Lung (tissue), 12 donors: ENCODE data around the gene GPC5. TPM values are rescaled to one million over a fixed set of nuclear protein-coding genes. Genes with fewer than 3 reads are reported as not detected.

Experiments used
- ATAC-seq: fragments of 200-7000 bp; cut with Tn5 transposase; one replicate; pipeline ENCODE4 v1.9.1; 2020; ENCODE audit warnings: moderate number of reproducible peaks; ENCODE audit not compliant: insufficient read depth, low FRiP score
- DNase-seq, 3 donors: peaks; one replicate each; pipeline ENCODE4 v3.0.0-alpha.2; 2013 to 2017
- H3K27ac ChIP-seq, 2 donors: one replicate each; pipeline ENCODE4 v1.5.1; 2013; ENCODE audit warnings: mild to moderate bottlenecking in 2 of 2, moderate library complexity in 2 of 2, control low read depth in 1 of 2, inconsistent platforms in 1 of 2, low read depth in 1 of 2, low read length in 1 of 2
- H3K27me3 ChIP-seq, 3 donors: one replicate each; pipeline ENCODE4 v1.5.1; 2013; ENCODE audit warnings: low read length in 2 of 3; ENCODE audit not compliant: control insufficient read depth in 3 of 3, insufficient read depth in 3 of 3
- H3K36me3 ChIP-seq, 4 donors: one replicate each; pipeline ENCODE4 v1.5.1; 2013; ENCODE audit warnings: low read length in 4 of 4, mild to moderate bottlenecking in 1 of 4, moderate library complexity in 1 of 4; ENCODE audit not compliant: control insufficient read depth in 4 of 4, insufficient read depth in 4 of 4
- H3K4me1 ChIP-seq, 5 donors: one replicate each; pipeline ENCODE4 v1.5.1; 2013; ENCODE audit warnings: low read length in 5 of 5, mild to moderate bottlenecking in 2 of 5, moderate library complexity in 1 of 5; ENCODE audit not compliant: control insufficient read depth in 5 of 5, insufficient read depth in 5 of 5
- H3K4me3 ChIP-seq: one replicate; pipeline ENCODE4 v1.5.1; 2013; ENCODE audit warnings: mild to moderate bottlenecking, control low read depth, moderate library complexity
- H3K9ac ChIP-seq, 2 donors: one replicate each; pipeline ENCODE4 v1.5.1; 2013; ENCODE audit warnings: low read length in 2 of 2, control low read depth in 1 of 2; ENCODE audit not compliant: insufficient read depth in 1 of 2
- H3K9me3 ChIP-seq, 4 donors: one replicate each; pipeline ENCODE4 v1.5.1; 2013; ENCODE audit warnings: low read length in 3 of 4, mild to moderate bottlenecking in 1 of 4, moderate library complexity in 1 of 4; ENCODE audit not compliant: control insufficient read depth in 4 of 4, insufficient read depth in 3 of 4
- CTCF ChIP-seq: IDR thresholded peaks from 2 replicates; pipeline ENCODE4 v1.5.1; 2012; ENCODE audit warnings: mild to moderate bottlenecking; ENCODE audit errors: control extremely low read depth, extremely low read depth
- WGBS, 2 donors: extraction: QIAGEN DNeasy Blood & Tissue Kit; methylation state at CpG; one replicate each; pipeline ENCODE4 v1.1.7; 2013; 5-methylcytosine and 5-hydroxymethylcytosine counted together
- polyA plus RNA-seq, 2 donors: library from polyadenylated mRNA; stranded (reverse); fragments of 200-250 nt; gene quantifications; one replicate each; pipeline ENCODE4 v1.2.1, GENCODE V29; 2013
- total RNA-seq, 2 donors: library from RNA; depleted of rRNA in 1 of 2; stranded (reverse); fragments of >200 nt in 1 of 2; gene quantifications; one replicate each; pipeline ENCODE4 v1.2.1, GENCODE V29; 2014 to 2021
- donor health status: control.
- donor health status: control.
- donor health status: Bipolar disorder and iron deficiency.
- donor health status: healthy.
- donor health status: DM: yes; HTN: yes; CAD: no.

The GPC5 gene
- total and polyA plus RNA-seq, 4 donors, result 0.55 to 37.3 (median 4.4) TPM

GRCh38 chr13:91632086-91632485 is 233.7 kb downstream of the GPC5 start:
- Histone ChIP-seq H3K9ac (no peak overlapping the region), H3K4me1 (no peaks in the 10 kb centered on the region), H3K27ac (no peak overlapping the region), H3K36me3 (no peaks in the 10 kb centered on the region), H3K9me3 (no peaks in the 10 kb centered on the region), H3K27me3 (no peaks in the 10 kb centered on the region), H3K4me3 (no peak overlapping the region)
- no peak for TF ChIP-seq CTCF
- DNase-seq (no peak), ATAC-seq (no peak)
- WGBS, 2 donors, result 83 to 89% methylated on average over 3 of the region's 3 CpGs

GRCh38 chr13:91639330-91639729 is 240.9 kb downstream of the GPC5 start:
- Histone ChIP-seq H3K4me3 (no peak overlapping the region), H3K4me1 (no peaks in the 10 kb centered on the region), H3K9me3 (no peaks in the 10 kb centered on the region), H3K9ac (no peak overlapping the region), H3K27me3 (no peaks in the 10 kb centered on the region), H3K27ac (no peak overlapping the region), H3K36me3 (no peaks in the 10 kb centered on the region)
- TF ChIP-seq CTCF, result no peak
- DNase-seq (no peak), ATAC-seq (no peak)
- 83 to 85% methylated on average over 5 of the region's 5 CpGs for WGBS, 2 donors

DNA sequence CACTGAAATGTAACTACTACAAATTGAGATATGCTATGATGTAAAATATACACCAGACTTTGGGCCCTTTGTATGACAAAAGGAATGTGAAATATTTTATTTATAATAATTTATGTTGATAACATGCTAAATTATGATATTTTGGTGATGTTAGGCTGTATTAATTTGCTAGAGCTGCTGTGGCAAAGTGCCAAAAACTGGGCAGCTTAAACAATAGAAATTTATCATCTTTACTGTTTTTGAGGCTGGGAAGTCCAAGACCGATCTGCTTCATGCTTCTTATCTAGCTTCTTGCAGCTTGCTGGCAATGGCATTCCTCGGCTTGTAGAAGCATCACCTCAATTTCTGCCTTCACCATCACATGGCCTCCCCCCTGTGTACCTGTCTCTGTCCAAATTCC is 245.0 kb downstream of the GPC5 start:
- WGBS, 2 donors, result 31 to 85% methylated on average over 2 of the region's 2 CpGs
- ATAC-seq (no peak), DNase-seq (no peak)
- no peaks in the 10 kb centered on the region for H3K36me3 ChIP-seq
- no peaks in the 10 kb centered on the region for H3K4me1 ChIP-seq
- no peaks in the 10 kb centered on the region for H3K27me3 ChIP-seq
- no peaks in the 10 kb centered on the region for H3K9me3 ChIP-seq
- TF ChIP-seq CTCF, result no peak
- no peak overlapping the region for H3K9ac ChIP-seq
- H3K27ac ChIP-seq, result no peak overlapping the region
- H3K4me3 ChIP-seq, result no peak overlapping the region

DNA sequence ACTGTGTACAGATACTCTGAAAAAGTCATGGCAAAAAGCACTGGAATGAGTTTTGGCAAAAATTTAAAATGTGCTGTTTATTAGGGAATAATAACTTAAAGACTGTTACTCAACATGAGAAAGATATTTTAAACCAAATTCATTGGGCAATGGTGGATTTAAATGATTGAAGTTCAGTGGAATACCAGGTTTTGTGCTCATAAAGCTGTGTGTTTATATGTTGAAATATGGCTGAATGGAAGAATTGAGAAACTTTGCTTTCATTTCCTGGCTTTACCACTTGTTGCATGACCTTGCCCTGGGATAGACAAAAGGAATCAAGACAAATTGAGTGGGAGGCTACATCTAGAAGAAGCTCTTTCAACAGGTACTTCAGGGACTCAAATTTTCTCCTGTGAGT is 246.4 kb downstream of the GPC5 start:
- Histone ChIP-seq H3K9ac (no peak overlapping the region), H3K27me3 (no peaks in the 10 kb centered on the region), H3K36me3 (no peaks in the 10 kb centered on the region), H3K27ac (no peak overlapping the region), H3K4me1 (no peaks in the 10 kb centered on the region), H3K9me3 (no peaks in the 10 kb centered on the region), H3K4me3 (no peak overlapping the region)
- TF ChIP-seq CTCF, result no peak
- DNase-seq (no peak), ATAC-seq (no peak)
